ENCODE results near the gene MLLT1. TPM values are rescaled to one million over a fixed set of nuclear protein-coding genes. Genes with fewer than 3 reads are reported as not detected.

The MLLT1 gene
- total RNA-seq, 2 donors from 2014 or later: 16.3 to 23.7 TPM

- TF ChIP-seq CTCF (IDR thresholded peaks at IDR 0.05): no peak
- TF ChIP-seq POLR2A (IDR thresholded peaks at IDR 0.05): no peak
- DNase-seq (no peak), ATAC-seq (no peak)
- Histone ChIP-seq H3K36me3 (replicated peaks in 1 of 2; ENCODE audit: insufficient read depth in 1 of 2, low read depth in 2 of 2) (peaks cover 0 to 3% of the 10 kb centered on the region in 2 donors), H3K4me1 (peaks cover 13% of the 10 kb centered on the region), H3K9me3 (no peaks in the 10 kb centered on the region), H3K27ac (peak overlapping the region in 2 of 4 donors; percentile 43 to 60), H3K27me3 (no peaks in the 10 kb centered on the region), H3K4me3 (no peak overlapping the region)
- intact Hi-C loops (cut with DNase I): no loop called here
- WGBS, 2 donors: 87 to 100% methylated on average over 2 to 4 of the region's 4 CpGs
Observed at GRCh38 chr19:6224308-6224675, 55.5 kb downstream of the MLLT1 start.

DNA sequence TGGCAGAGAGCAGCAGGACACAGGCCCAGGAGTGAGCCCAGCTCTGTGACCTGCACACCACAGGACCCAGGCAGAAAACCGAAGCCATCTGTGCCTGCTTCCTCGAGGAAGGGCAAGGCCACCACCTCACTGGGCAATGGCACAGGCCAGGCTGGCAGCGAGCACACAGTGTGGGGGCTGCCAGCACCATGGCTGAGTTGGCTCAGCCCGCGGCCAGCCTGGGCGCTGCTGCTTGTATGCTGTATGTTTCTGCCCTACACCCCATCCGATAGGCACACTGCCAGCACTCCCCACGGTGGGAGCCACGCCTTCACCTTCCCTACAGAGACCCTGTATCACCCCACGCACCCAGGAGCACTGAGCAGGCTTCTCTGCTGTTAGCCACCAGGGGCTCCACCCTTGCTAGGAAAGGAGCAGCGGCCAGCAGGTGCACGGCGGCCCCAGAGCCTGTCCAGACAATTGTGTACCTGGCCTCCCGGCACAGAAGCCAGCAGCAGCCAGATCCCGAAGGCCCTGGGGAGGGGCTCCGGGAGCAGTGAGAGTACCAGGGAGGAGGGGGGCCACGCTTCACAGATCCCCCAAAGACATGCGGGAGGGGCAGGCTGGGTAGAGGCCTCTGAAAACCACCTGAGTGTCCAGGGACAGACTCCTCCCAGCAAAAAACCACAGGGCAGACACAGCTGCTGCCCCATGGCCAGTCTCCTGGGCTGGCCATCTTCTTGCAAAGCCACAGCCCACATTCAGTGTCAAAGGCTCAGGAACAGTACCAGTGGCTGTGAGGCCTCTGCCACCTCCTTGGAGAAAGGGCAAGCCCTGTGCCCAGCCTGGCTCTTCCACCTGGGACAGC is 56.1 kb downstream of the MLLT1 start:
- Histone ChIP-seq H3K27ac (peak overlapping the region; percentile 17 to 60 (median 32)), H3K9me3 (no peaks in the 10 kb centered on the region), H3K36me3 (replicated peaks in 1 of 2; ENCODE audit: insufficient read depth in 1 of 2, low read depth in 2 of 2) (peaks cover 0 to 3% of the 10 kb centered on the region in 2 donors), H3K4me3 (no peak overlapping the region), H3K4me1 (peaks cover 16% of the 10 kb centered on the region), H3K27me3 (no peaks in the 10 kb centered on the region)
- DNase-seq (peak; percentile 43 to 74 (median 64)), ATAC-seq (peak; percentile 45)
- WGBS, 2 donors: 36 to 51% methylated on average over 13 to 18 of the region's 18 CpGs
- intact Hi-C loops (cut with DNase I): no loop called here
- TF ChIP-seq CTCF (IDR thresholded peaks at IDR 0.05): peak; percentile 9 to 55 (median 39)
- no peak for TF ChIP-seq POLR2A (IDR thresholded peaks at IDR 0.05)

DNA sequence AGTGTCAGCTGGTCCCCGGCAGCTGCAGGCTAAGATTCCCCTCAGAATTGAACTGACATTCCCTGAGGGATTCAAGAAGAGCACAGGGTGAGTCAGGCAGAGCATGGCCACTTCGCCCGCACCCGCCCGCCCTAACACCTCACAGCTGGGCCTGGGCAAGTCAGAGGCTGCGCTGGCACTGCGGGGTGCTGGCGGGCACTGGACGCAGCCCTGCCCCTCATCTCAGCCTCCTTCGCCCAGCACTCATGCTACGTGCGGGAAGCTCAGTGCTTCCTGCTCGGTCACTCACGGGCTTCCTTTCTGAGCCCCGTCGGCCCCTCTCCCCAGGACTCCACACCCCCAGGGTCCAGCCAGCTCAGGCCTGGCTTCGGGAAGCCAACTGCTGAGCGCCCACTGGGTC is 56.9 kb downstream of the MLLT1 start:
- TF ChIP-seq CTCF (IDR thresholded peaks at IDR 0.05) (no peak), POLR2A (IDR thresholded peaks at IDR 0.05) (no peak)
- Histone ChIP-seq H3K9me3 (no peaks in the 10 kb centered on the region), H3K36me3 (replicated peaks in 1 of 2; ENCODE audit: insufficient read depth in 1 of 2, low read depth in 2 of 2) (peaks cover 0 to 3% of the 10 kb centered on the region in 2 donors), H3K4me1 (peaks cover 21% of the 10 kb centered on the region), H3K27ac (peak overlapping the region in 2 of 4 donors; percentile 20 to 60), H3K27me3 (no peaks in the 10 kb centered on the region), H3K4me3 (no peak overlapping the region)
- WGBS, 2 donors: 88 to 93% methylated on average over 12 to 14 of the region's 18 CpGs
- DNase-seq (peak in 1 of 4 donors; percentile 9), ATAC-seq (no peak)
- intact Hi-C loops (cut with DNase I): no loop called here

GRCh38 chr19:6221878-6222746 is 57.7 kb downstream of the MLLT1 start:
- peaks cover 21% of the 10 kb centered on the region for H3K4me1 ChIP-seq
- H3K4me3 ChIP-seq: no peak overlapping the region
- 89 to 91% methylated on average over 17 to 38 of the region's 40 CpGs for WGBS, 2 donors
- intact Hi-C loops (cut with DNase I): no loop called here
- TF ChIP-seq CTCF (IDR thresholded peaks at IDR 0.05): no peak
- TF ChIP-seq POLR2A (IDR thresholded peaks at IDR 0.05): no peak
- peaks cover 0 to 3% of the 10 kb centered on the region in 2 donors for H3K36me3 ChIP-seq (replicated peaks in 1 of 2; ENCODE audit: insufficient read depth in 1 of 2, low read depth in 2 of 2)
- no peak for ATAC-seq
- no peaks in the 10 kb centered on the region for H3K9me3 ChIP-seq
- no peaks in the 10 kb centered on the region for H3K27me3 ChIP-seq
- DNase-seq: peak in 1 of 4 donors; percentile 29
- no peak overlapping the region for H3K27ac ChIP-seq
